ENCODE results near the gene MDH1B.
"Not testable (repeated sequence)": the region's sequence is repeated elsewhere in the genome, so short reads cannot be mapped to it uniquely, and the experiment has no call there.

The MDH1B gene

GRCh38 chr2:206766057-206766930, 1.2 kb upstream of the MDH1B start:
- no peak for DNase-seq (ENCODE audit: low read depth in 2 of 2)

DNA sequence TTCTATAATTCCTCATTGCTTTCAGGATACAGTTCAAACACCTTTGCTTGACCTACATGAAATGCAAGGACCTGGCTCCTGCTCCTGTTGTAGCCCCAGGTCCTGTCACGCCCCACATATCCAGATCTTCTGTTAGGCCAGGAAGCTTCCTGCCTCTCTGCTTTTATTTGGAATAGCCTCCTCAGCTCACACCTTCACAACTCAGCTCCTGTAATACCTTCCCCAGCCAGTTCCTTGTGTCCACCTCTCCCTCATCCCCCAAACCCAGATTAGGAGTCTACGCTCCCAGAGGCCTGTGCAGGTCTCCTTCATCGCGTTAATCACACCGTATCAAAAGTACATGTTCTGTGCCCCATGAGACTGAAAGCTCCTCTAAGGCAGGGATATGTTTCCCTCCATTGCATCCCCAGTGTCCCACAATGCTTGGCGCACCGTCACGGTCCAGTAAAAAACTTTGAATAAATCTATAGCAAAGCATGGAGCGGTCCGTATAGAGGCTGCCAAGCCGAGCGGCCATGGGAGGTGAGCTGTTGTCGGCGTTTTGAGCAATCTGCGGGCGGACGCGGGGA, 371 bp downstream of the MDH1B start:
- DNase-seq (ENCODE audit: low read depth in 2 of 2) = no peak

GRCh38 chr2:206756816-206757215, 8.3 kb downstream of the MDH1B start:
- no peak for DNase-seq (ENCODE audit: low read depth in 2 of 2)

GRCh38 chr2:206740800-206741199, 24.3 kb downstream of the MDH1B start:
- DNase-seq (ENCODE audit: low read depth in 2 of 2) = no peak

DNA sequence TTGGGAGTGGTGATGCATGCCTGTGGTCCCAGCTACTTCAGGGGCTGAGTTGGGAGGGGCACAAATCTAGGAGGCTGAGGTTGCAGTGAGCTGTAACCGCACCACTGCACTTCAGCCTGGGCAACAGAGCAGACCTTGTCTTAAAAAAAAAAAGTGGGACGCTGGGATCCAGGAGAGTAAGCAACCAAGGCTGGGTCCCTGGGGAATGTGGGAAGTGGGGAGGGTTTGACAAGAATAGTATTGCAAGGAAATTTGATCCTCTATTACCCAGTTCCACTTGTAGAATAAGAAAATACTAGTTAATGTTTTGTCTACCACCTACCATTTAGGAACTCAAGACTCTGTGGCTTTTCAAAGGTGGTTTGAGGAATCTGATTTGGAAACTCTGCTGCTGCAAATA, 25.9 kb downstream of the MDH1B start:
- no peak for DNase-seq (ENCODE audit: low read depth in 2 of 2)

GRCh38 chr2:206736935-206737334, 28.2 kb downstream of the MDH1B start:
- no peak for DNase-seq (ENCODE audit: low read depth in 2 of 2)

DNA sequence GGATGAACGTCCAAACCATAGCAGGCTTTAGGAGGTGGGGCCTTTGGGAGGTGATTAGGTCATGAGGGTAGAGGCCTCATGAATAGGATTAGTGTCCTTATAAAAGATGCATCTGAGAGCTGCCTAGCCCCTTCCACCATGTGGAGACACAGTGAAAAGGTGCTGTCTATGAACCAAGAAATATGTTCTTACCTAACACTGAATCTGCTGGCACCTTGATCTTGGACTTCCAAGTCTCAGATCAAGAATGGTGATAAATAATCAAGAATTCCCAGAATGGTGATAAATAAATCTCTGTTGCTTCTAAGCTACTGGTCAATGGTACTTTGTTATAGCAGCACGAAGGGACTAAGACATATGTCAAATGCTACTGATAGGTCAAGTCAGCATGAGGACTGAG, 31.8 kb downstream of the MDH1B start:
- DNase-seq (ENCODE audit: low read depth in 2 of 2) = no peak

DNA sequence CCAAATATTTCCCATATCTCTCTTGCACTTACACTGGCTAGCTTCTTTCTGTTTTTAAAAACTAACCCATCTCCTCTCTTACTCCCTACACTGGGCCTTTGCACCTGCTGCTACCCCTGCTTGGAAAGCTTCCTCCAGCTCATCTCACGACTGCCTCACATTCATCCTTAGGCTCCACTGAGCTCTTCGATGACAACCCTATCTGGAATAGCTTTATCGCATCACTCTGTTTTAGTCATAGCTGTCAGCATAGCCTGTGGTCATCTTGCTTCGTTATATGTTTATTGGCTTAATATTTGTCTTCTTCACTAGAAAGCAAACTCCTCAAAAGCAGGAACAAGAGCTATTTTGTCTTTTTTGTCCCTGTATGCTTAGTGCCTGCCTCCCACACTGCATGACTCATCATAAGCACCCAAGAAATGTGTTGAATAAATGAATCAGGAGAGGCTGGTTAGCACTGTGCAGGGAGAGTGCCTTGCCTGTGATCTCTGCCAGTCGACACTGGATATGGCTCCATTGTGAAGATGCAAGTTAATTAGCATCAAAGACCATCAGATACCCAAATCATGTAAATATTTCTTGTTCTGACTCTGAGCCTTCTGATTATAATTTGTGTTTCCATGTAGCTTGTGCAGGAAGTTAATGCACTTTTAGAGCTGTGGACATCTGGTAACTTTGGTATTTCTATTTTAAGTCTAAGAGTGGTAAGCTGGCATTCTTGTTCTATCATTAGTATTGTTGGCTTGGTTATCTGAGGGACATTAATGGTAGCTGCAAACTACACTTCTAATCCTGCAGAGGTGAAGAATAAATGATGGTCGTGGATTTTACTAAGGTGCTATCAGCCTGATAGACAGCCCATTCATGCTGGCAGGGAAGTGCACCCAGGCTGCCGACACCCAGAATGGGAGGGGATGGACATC, 36.6 kb downstream of the MDH1B start:
- DNase-seq (ENCODE audit: low read depth in 2 of 2) = no peak

DNA sequence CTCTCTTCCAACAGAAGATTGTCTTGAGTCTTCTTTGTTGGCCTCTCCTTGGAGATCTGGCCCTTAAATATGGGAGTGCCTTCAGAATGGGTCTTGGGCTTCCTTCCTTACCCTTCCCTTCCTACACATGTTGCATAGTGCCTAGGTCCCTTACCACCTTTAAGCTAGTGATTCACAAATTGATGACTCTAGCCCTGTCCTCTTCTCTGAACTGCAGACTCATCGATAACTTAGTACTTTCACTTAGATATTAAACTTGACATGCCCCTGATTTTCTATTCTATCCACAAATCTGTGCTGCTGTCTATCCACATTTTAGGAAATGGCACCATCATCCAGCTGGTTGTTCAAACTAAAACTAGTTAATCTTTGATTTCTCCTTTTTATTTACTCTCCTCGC, 37.8 kb downstream of the MDH1B start:
- DNase-seq (ENCODE audit: low read depth in 2 of 2) = no peak

- no peak for DNase-seq (ENCODE audit: low read depth in 2 of 2)
These were observed 41.8 kb downstream of the MDH1B start for GRCh38 chr2:206723288-206723687.

DNA sequence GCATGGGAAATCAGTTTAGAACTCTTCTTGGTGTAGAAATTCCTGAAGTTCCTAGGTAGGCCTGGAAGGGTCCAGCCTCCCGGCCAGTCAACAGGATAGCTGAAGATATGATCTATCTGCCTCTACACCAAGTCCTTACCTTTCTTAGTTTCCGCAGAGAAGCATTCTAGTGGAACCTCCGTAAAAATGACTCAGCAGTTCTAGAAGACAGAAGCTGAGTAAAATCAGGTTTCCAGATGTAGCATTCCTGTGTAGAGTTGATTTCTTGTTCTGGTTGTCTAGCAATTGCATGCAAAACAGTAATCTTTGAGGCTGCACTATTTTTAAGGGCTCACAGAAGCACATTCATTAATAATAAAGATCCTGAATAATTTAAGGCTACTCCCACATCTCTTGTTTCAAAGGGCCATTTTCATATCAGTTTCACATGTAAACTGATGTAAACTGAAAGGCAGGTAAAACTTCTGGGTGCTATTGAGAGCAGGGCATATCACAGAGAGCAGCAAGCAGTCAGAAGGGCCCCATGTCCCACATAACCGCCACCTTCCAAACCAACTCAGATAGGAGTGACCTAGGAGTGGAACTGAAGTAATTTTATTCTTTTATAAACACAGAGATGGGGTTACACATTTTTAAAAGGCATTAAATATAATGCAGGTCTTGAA, 43.7 kb downstream of the MDH1B start:
- no peak for DNase-seq (ENCODE audit: low read depth in 2 of 2)

DNA sequence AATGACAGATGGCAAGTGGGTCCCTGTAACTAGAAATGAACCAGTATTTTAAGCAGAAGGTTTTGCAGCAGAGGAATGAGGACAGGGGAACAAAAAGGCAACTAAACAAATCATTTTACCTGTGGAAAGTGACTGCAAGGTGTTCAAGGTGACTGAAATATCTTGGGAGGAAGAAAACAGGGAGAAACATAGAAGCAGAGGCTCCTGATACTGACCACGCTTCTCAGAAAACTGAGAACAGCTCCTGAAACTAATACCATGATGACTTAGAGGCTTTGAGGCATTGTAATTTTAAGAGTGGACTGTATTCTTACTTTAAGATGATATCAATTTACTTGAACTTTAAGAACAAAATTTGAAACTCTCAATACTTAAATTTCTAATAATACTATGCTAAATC, 46.8 kb downstream of the MDH1B start, which contains the start of gene DYTN:
Gene DYTN, minus strand, starts transcription at position 101 of the 400 bp plus-strand sequence. CDS start 117 bp downstream, outside the sequence.
- no peak for DNase-seq (ENCODE audit: low read depth in 2 of 2)

DNA sequence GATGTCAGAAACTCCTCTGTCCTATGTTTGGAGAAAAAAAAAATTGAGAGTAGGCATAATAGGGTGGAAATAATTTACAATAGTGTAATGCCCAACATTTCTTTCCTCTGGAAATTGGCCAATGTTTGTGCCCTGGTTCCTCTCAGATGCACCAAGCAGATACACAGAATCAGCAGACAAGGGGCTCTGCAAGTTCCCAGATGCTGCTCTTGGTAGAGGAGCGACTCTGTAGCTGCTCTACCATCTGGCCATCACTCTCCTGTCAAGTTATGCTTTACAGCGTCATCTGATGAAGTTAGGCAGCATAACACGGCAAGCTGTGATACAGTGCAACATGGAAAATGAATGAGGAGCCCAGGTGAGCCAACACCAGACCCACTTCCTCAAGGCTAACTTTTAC, 48.5 kb downstream of the MDH1B start:
- no peak for DNase-seq (ENCODE audit: low read depth in 2 of 2)

DNA sequence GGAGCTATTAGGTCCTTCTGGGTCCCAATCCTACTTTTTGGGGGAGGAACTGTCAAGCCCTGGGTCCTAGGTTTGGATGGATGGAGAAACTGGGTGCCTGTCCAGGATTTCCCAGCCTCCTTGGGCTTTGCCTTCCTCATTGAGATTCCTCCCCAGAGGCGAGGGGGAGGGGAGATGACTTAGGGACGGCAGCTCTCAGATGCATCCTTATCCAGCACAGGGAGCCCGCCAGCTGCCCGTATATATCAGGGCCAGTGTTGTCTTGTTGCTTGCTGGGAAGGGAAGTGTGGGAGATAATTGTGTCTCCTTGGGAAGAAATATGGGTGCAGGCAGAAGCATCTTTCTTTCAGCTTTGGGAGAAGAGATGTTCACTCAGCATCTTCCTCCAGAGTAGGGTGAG, 49.9 kb downstream of the MDH1B start:
- not testable (repeated sequence) for DNase-seq (ENCODE audit: low read depth in 2 of 2)

GRCh38 chr2:206713746-206714145, 51.4 kb downstream of the MDH1B start:
- DNase-seq (ENCODE audit: low read depth in 2 of 2) = no peak

DNA sequence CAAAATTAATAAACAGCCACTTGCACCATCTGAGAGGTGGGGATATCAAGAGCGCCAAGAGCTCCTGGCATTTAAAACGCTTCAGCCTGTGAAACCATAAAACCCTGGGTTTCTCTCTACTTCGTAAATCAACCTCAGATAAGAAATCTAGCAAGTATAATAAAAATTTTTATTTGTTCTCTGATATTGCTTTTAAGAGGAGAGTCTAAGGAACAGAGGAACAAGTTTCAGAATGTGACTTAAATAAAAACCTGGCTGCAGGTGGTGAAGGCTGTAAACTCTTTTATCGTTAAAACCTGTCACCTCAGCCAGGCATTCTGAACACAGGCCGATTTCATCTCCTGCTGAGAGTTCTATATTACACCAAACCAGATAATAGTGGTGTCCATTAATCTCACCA, 56.8 kb downstream of the MDH1B start:
- no peak for DNase-seq (ENCODE audit: low read depth in 2 of 2)

- no peak for DNase-seq (ENCODE audit: low read depth in 2 of 2)
These were observed 57.9 kb downstream of the MDH1B start for GRCh38 chr2:206707164-206707701.

DNA sequence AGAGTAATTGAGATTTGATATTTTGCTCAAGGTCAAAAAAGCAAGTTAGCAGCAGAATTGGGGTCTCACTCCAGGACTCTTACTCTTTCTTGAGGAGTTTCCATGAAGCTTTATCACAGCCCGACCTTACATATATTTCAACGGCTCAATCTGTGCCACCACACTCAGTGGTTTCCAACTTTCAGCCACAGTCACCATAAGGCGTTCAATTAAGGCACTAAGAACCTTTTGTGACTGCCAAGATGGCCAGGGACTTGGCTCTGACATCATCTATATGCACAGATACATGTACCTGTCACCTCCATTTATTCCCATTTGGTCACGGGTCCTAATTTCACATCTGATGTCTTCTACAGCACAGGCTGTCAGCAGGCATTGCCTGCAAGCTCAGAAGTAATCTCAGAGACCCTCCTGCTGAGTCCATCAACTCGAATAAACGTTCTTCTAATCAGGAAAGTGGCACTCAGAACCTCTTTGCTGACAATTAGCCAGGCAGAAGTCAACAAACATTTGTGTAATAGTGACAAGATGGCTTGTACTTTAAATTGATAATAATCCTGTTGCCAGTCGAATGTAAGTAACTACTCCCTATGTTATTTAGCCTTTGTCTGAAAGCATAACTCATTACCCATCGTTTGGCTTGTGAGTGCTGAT, 63.0 kb downstream of the MDH1B start:
- no peak for DNase-seq (ENCODE audit: low read depth in 2 of 2)

GRCh38 chr2:206700156-206700555, 65.0 kb downstream of the MDH1B start:
- no peak for DNase-seq (ENCODE audit: low read depth in 2 of 2)

- no peak for DNase-seq (ENCODE audit: low read depth in 2 of 2)
These were observed 66.3 kb downstream of the MDH1B start for GRCh38 chr2:206698811-206699210.

- DNase-seq (ENCODE audit: low read depth in 2 of 2) = no peak
These were observed 68.2 kb downstream of the MDH1B start for GRCh38 chr2:206696910-206697309.
